HG03558 (cell line): Measurements from ENCODE around the gene NLRC5.
A peak's percentile ranks its signal among the peaks of the same experiment; 100 is the strongest.
"Not testable (repeated sequence)": the region's sequence is repeated elsewhere in the genome, so short reads cannot be mapped to it uniquely, and the experiment has no call there.

Experiments
- ATAC-seq: cut with Tn5 transposase; IDR thresholded peaks from one replicate; pipeline ENCODE4 v1.9.1; 2021; ENCODE audit warnings: moderate number of reproducible peaks; ENCODE audit not compliant: unreplicated experiment; ENCODE audit errors: extremely low read depth

NLRC5 gene

GRCh38 chr16:56960681-56961281, 28.6 kb upstream of the NLRC5 start:
- no peak for ATAC-seq

GRCh38 chr16:56961386-56961785, 28.0 kb upstream of the NLRC5 start:
- ATAC-seq = no peak

GRCh38 chr16:56961851-56962281, 27.5 kb upstream of the NLRC5 start, which contains the start of gene CETP:
Gene CETP, plus strand, starts transcription at chr16:56961950. Its CDS starts 30 bp downstream, at chr16:56961980.
- no peak for ATAC-seq

GRCh38 chr16:56964243-56965148, 24.9 kb upstream of the NLRC5 start:
- no peak for ATAC-seq

- no peak for ATAC-seq
Observed at GRCh38 chr16:56965149-56966092, 23.9 kb upstream of the NLRC5 start.

GRCh38 chr16:56966093-56966475, 23.3 kb upstream of the NLRC5 start:
- no peak for ATAC-seq

GRCh38 chr16:56967733-56968132, 21.6 kb upstream of the NLRC5 start:
- ATAC-seq = no peak

GRCh38 chr16:56969769-56970168, 19.6 kb upstream of the NLRC5 start:
- no peak for ATAC-seq

- ATAC-seq = peak; percentile 68
Observed at GRCh38 chr16:56970934-56971767, 18.2 kb upstream of the NLRC5 start.

GRCh38 chr16:56971768-56972043, 17.7 kb upstream of the NLRC5 start:
- no peak for ATAC-seq

GRCh38 chr16:56972403-56973293, 16.7 kb upstream of the NLRC5 start:
- ATAC-seq = no peak

GRCh38 chr16:56973294-56973689, 16.1 kb upstream of the NLRC5 start:
- no peak for ATAC-seq

- not testable (repeated sequence) for ATAC-seq
Observed at GRCh38 chr16:56973899-56974298, 15.5 kb upstream of the NLRC5 start.

- no peak for ATAC-seq
Observed at GRCh38 chr16:56974549-56975300, 14.6 kb upstream of the NLRC5 start.

GRCh38 chr16:56975714-56976113, 13.6 kb upstream of the NLRC5 start:
- no peak for ATAC-seq

GRCh38 chr16:56977216-56977615, 12.1 kb upstream of the NLRC5 start:
- ATAC-seq = no peak

- ATAC-seq = no peak
Observed at GRCh38 chr16:56977823-56978430, 11.4 kb upstream of the NLRC5 start.

GRCh38 chr16:56980201-56980535, 9.2 kb upstream of the NLRC5 start:
- no peak for ATAC-seq
